GM12892 (cell line): ENCODE data around the gene JAZF1.

ENCODE experiments used
- POLR2A ChIP-seq: IDR thresholded peaks from 2 replicates; pipeline ENCODE4 v1.6.1; 2011; ENCODE audit warnings: low read depth, low read length, control low read depth
- POLR2AphosphoS5 ChIP-seq: IDR thresholded peaks from 2 replicates; pipeline ENCODE4 v1.6.1; 2011; ENCODE audit warnings: low read depth, low read length, control low read depth
- TAF1 ChIP-seq: IDR thresholded peaks from 2 replicates; pipeline ENCODE4 v1.6.1; 2011; ENCODE audit warnings: low read depth, mild to moderate bottlenecking, control low read depth, low read length, borderline replicate concordance

- TF ChIP-seq POLR2A: no peak
- no peak for TF ChIP-seq POLR2AphosphoS5
- TF ChIP-seq TAF1: no peak
Measured at GRCh38 chr7:28138837-28139236, 41.8 kb downstream of the JAZF1 start.
